GM04503 (cell line): ENCODE data around the gene EBP.

Experiments used
- DNase-seq: peaks from one replicate; pipeline ENCODE4 v3.0.0-alpha.2; 2012; ENCODE audit warnings: low read depth

EBP gene

DNA sequence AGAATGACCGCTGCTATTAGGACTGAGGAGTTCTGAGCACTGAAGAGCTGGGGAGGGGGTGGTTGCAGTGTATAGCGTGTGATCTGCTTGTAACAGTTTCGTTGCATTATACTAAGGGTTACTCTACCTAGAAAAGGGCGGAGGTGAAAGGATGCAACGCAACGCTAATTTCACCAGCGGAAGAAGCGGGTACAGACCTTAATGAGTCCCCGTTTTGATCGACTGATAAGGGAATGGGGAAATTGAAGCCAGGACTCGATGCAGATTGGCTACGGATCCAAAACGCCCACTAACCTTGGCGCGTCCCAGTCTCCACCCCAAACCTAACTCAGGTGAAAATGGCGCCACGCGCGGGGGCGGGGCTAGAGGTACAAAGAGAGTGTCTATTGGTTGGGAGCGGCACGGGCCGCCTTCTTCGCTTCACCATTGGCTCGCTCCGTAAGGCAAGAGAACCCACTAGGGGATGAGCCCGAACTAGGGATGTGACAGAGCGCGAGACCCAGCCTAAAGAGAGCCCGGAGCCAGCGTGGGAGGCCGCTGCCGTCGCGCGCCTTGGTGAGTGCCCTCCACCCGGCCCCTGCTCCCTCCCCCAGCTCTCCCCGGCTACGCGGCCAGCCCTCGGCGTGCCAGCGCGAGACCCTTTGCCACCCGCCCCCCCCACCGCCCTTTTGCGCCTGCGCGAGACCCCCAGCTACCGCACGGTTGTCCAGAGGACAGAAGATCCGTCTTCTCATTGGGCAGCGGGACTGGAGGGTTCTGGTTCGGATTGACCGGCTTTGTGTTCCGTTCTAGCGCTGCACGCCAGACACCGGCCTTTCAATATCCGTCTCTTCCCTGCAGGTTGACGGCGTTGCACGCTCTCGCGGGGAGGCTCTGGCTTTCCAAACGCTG is at the start of gene EBP:
Gene EBP, plus strand, starts transcription at position 456 of the 891 bp plus-strand sequence. CDS start 1,964 bp downstream, outside the sequence.
- DNase-seq: peak; percentile 33

DNA sequence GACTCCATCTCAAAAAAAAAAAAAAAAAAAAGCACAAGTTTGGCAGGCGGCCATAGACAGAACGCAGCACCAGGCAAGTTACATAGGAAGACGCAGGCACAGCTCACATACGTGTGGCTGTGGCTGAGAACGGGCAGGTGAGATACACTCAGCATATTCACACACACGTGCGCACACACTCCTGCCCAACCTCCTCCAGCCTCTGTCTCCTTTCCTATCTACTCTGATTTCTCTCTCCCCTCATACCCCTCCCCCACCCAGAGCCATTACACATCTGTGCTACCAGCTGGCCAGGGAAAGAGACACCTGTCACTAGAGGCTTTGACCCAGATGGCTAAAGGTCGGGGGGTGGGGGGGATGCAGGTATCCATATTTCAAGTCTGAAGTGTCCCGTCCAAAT is 49.4 kb upstream of the EBP start:
- no peak for DNase-seq

DNA sequence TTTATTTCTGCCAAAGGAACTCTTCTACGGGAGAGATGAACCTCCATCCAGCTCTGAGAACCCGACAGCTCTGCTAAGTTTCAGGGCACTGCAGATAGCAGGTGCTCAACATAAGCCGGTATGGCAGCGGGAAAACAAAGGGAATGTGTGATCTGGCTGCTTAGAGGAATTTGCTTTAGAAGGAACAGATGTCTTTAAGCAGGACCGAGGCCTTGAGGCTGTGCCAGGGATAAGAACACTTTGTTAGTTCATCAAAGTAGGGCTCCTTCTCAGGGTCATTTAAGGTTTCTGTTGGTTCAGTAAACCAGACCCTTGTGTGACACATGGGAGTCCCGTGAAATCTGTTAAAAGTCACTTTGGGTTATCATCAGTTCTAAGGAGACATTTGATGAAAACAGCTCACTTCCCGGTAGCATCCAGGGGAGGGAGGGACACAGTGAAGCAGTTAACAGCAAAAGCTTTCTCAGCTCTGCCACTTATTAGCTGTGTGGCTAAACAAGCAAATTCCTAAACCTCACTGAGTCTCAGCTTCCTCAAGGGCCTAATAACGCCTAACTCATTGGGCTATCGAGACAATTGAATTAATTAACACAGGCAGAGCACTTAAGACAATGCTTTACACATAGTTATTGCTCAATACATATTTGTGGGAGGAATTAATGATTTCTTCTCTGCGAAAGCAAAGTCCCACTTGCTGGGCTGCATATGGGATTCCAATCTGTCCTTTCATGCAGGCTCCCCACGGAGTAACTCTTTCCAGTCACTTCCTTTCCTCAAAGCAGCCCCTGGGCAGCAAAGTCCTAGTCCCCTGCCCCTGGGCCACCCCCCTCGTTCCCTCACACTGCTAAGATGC is 48.5 kb upstream of the EBP start:
- DNase-seq: no peak

DNA sequence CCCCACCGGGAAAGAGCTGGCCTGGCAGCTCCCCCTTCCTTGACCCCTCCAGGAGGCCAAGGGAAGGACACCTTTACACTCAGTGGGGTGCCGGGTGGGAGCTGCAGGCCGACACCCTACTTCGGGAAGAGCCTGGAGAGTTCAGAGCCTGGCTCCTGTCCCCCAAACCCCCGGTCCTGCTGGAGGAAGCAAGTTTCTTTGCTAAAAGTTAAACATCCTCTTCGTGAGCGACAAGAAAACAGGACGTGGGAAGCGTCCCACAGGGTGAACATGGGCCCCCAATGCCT is 48.0 kb upstream of the EBP start:
- DNase-seq: no peak

DNA sequence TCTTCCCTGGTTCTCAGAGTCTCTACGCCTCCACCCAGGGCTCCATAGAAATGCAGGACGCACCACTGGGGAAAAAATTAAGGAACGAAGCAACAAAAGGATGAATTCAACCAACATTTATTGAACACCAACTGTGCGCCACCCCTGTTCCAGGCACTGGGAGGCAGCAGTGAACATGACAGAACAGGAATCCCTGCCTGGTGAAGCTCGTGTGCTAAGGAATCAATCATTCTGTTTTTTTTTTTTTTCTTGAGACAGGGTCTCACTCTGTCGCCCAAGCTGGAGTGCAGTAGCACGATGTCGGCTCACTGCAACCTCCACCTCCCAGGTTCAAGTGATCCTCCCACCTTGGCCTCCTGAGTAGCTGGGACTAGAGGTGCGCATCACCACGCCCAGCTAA is 47.5 kb upstream of the EBP start:
- no peak for DNase-seq

DNA sequence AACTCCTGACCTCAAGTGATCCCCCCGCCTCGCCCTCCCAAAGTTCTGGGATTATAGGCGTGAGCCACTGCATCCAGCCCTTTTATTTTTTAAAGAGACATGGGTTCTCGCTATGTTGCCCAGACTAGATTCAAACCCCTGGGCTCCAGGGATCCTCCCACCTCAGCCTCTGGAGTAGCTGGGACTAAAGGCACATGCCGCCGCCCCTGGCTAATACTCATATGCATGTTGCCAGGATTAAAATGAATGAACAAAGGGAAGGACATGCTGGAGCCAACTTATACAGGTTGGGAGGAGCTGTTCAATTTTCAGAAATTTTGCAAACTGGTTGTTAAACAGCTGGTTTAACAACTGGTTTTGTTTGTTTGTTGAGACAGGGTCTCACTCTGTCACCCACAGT is 47.0 kb upstream of the EBP start:
- DNase-seq: no peak

DNA sequence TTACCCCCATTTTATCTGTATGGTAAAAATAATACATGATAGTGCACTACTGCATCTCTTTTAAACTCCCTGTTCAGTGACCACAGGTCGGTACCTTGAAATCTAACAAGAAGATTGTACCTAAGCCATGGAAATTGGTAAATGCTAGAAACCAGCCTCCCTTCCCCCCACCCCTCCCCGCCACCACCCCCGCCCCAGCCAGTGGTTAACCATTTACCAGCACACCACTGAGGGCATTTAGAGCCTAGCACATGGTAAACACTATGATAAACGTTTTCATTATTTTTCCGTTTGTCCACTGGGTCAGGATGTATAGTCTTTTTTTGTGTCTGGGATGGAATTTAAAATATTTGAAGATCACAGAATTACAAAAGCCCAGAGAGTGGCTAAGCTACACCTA is 46.3 kb upstream of the EBP start:
- DNase-seq: no peak

DNA sequence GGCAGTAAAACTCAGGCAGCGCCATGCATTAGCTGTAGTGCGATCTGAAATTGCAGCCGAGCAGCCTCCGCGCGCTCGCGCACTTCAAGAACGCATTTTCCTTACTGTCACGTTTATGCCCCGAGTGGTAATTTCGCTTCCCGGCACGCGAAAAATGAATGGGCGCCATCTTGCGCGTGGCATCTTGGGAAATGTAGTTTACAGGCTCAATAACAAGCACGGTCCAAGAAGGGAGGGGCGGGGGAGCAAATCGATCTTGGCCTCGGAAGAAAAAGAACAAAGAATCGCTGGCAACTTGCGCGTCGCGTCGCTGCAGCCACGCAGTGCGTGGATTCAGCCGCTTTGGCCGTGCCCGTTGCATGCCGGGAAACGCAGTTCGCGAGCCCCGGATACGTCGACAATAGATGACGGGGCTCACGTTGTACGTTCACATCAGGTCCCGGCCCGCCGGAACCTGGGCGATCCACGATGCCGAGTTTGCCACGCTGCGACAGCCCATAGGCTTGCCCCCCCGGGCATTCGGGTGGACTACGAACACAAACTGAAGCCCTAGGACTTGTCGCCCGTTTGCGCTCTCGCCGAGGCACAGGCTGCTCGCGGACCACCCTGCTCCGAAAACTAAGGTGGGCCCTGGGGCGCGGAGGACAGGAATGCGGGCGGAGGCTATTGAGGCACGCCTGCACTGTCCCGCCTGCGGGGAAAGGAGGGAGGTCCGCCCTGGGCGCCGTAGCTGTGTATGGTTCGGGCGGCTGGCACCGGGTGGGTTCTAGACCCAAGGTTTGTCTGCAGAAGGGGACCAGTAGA is 45.6 kb upstream of the EBP start, which contains the start of gene FTSJ1:
Gene FTSJ1, plus strand, starts transcription at position 426 of the 804 bp plus-strand sequence. CDS start 1,849 bp downstream, outside the sequence.
- peak; percentile 74 for DNase-seq

DNA sequence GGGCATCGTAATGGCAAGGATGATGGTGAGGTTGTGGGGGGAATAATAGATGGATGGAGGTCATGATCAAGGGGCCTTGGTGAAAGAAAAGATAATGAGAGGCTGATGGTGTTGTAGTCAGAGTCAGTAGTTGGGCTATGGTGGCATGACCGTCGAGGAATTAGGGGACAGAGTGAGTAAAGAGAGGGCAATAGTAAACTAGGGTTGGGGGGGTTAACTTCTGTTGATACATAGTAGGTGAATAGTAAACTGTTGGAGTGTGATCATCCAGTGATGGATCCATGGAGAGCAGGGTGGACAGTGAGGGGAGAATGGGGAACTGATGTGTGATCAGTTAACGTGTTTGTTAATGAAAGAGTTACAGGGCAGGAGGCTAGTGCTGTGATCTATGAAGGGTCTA is 44.7 kb upstream of the EBP start:
- DNase-seq: no peak

DNA sequence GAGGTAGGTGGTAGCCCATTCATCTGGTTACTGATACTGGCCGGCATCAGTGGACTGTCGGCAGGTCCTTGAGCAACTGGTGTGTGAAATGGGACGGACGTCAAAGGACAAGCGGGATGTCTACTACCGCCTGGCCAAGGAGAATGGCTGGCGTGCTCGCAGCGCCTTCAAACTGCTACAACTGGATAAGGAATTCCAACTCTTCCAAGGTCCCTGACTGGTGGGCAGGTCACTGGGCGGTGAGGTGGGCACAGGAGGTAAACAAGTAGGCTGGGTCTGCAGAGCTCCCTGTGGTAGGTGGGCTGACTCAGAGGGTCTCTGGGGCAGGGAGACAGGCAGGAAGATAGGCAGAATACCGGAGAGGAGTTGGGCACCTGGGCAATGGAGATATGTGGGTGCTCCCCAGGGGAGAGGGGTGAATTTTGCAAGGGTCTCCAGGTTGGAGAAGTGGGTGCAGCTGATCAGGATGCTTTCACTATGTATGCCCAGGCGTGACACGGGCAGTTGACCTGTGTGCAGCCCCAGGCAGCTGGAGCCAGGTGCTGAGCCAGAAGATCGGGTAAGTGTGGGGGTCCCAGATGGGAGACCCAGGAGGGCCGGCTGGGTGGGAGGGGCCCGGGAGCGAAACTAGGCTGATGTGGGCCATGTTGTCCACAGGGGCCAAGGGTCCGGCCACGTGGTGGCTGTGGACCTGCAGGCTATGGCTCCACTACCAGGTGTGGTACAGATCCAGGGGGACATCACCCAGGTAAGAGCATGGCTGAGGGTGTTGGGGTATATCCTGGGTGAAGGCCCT is 43.5 kb upstream of the EBP start:
- no peak for DNase-seq

DNA sequence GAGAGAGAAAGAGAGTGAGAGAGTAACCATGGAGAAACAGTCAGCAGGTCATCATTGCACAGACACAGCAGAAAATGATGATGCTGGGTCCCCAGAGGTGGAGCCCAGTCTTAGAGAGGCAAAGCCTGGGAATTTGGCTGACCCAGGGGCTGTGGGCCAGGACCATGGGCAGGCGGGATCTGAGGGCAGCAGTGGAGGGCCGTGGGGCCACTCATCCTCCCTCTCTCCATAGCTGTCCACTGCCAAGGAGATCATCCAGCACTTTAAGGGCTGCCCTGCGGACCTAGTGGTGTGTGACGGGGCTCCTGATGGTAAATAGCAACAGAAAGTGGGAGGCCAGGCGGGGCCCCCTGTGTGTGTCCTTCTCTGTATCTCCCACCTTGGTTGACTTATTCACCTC is 42.8 kb upstream of the EBP start:
- no peak for DNase-seq

DNA sequence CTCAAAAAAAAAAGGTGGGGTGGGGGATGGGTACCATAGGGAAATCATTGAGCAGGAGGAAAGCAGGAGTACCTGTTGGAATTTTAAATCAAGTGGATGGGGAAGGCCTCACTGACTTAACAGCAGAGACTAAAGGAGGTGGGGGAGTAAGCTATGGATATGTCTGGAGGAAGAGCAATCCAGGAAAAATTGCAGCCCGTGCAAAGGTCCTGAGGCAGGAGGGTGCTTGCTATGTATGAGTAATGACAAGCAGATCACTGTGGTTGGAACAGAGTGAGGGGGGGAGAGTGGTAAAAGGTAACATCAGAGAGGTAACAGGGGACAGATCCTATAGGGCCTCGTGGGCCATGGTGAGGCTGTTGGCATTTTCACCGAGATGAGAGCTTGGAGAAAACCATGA is 41.5 kb upstream of the EBP start:
- DNase-seq: no peak

DNA sequence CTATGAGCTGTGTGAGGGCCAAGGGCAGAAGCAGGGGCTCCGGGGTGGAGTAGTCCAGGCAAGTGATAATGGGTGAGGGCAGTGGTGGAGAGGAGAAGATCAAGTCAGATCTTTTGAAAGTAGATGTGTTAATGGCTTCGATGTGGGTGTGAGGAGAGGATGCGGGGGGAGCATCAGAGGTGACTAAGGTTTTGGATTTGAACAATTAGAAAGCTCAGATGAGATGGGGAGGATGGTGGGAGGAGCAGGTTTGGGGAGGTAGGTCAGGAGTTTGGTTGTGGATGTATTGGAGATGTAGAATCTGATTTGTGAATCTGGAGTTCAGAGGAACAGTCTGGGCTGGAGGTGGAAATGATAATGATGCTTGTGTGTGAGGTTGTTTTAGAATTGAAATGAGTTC is 41.0 kb upstream of the EBP start:
- no peak for DNase-seq

DNA sequence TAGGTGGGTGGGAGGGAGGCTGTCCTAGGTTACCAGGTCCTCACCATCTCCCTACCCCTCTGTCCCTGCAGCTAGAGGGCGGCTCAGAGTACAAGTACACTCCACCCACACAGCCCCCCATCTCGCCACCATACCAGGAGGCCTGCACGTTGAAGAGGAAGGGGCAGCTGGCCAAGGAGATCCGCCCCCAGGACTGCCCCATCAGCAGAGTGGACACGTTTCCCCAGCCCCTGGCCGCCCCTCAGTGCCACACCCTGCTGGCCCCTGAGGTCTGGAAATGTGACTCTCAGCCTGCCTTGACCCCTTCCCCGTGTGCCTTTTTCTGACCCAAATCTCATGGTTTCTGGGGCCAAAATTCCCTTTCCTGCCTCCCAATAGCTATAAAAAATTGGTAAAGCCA is 39.1 kb upstream of the EBP start:
- no peak for DNase-seq

DNA sequence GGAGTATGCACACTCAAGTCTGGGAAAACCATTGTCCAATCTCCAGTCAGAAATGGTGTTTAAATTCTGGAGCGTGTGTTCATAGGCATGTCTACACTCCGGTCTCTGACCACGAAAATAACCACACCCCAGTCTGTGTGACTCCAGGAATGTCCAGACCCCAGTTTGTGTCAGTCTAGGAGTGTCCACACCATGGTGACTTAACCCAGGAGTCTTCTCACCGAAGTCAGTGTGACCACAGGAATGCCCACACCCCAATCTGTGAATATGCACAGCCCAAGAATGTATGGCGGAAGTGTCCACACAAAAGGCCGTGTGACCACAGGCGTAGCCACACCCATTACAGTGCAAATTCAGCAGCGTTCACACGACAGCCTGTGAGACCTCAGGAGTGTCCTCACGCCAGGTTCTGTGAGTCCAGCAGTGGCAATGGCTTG is 34.2 kb upstream of the EBP start:
- DNase-seq: peak; percentile 78

DNA sequence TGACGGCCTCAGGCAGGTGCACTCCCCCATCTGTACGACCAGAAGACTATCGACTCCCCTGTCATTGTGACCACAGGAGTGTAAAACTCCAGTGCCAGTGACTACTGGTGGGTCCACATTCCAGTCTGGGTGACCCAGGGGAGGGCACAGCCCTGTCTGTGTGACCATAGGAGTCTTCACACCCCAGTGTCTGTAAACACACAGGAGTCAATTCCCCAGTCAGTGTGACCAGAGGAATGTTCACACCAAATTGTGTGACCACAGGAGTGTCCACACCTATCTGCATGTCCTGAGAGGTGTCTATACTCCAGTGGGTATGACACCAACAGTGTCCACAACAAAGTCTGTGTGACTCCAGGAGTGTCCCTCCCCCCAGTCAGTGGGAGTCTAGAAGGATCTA is 33.6 kb upstream of the EBP start:
- no peak for DNase-seq

DNA sequence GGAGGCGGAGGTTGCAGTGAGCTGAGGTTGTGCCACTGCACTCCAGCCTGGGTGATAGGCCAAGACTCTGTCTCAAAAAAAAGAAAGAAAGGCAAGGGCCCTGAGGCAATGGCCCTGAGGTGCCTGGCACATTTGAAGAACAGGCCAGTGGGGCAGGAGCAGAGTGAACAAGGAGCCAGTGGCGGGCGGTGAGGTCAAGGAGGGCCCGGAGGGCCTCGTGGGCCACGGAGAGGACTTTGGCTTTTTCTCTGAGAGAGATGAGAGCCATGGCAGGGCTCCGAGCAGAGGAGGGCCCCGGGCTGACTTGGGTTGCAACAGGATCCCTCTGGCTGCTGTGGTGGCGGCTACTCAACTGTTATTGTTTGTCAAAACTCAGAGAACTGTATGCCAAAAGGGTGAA is 32.3 kb upstream of the EBP start:
- DNase-seq: no peak

DNA sequence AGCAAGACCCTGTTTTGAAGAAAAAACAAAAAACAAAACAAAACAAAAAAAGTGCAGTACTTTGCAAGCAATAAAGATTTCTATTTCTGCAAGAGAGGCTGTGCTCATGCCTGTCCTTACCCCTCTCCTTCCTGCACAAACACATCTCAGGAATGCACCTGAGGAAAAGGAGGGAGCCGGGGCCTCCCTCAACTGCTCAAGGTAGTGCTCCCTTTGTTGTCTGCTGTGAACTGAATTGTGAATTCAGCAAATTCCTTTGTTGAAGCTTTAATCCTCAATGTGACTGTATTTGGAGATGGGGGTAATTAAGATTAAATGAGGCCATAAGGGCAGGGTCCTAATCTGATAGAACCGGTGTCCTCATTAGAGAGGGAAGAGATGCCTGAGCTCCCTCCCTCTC is 31.7 kb upstream of the EBP start:
- no peak for DNase-seq

DNA sequence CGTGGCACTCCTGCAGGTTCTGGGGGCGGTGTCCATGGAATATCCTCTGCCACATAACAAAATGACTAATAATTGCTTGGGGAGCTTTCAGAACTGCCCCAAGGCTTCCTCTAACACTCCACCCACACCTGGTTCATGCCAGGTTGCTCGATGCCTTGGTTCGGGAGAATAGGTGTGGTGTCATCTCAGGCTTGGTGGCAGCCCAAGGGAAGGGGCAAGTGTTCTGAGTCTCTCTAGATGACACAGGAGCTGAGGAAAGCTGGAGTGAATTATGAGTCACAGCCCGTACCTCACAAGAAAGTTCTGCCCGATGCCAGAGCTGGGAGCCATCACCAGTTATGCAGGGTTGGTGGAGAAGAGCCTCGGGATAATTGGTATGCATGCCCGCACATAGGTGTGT is 30.9 kb upstream of the EBP start:
- no peak for DNase-seq

DNA sequence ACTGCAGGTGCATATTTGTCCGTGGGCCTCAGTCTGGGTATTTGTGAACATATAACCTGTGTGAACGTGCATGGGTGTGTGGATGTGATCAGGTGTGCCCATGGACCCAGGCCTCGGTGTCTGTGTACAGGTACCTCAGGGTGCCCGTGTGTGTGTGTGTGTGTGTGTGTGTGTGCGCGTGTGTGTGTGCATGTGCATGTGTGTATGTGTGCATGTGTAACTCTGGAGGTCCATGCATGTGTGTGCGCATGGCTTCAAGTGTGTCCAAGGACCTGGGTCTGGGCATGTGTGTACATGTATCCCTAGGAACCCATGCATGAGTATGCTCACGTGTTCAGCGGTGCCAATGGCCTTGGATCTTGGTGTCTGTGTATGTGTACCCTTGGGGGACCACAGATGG is 29.8 kb upstream of the EBP start:
- no peak for DNase-seq

DNA sequence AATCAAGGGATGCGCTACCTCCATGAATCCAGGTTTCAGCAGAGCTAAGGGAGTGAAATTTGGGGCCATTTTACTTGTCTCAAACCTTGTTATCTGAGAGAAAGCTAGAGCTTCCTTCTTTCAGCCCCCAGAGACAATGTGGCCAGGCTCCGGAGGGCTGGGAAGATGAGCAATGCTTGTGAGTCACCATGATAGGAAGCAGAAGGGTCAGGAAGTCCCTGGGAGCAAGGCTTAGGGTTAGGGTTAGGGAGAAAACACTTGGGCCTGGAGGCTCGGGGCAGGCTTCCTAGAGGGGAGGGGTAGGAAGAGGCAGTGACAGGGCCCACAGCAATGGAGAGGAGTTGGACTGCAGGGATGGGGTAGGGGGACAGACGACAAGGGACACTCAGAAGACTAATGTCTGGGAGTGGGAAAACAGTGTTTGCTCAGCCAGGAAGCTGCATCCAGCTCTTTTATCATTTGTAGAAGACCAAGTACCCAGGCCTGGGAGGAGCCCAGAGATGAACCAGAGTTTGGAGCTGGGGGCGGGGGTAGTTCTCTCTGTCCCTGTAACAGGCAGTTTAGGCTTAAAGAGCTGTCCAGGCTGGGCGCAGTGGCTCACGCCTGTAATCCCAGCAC is 29.2 kb upstream of the EBP start:
- no peak for DNase-seq
